Loucy (cell line): ENCODE results near the gene CYTH3.

ENCODE experiments used
- H2AFZ ChIP-seq: fragments of 200-600 bp; sonication (generic); 2 replicates; pipeline ENCODE4 v1.6.0; 2016; ENCODE audit warnings: antibody characterized with exemption, mild to moderate bottlenecking, low read length, moderate library complexity
- H3F3A ChIP-seq: fragments of 200-600 bp; 2 replicates; pipeline ENCODE4 v1.6.0; 2016; ENCODE audit warnings: antibody characterized with exemption, low read depth, mild to moderate bottlenecking
- H3K27me3 ChIP-seq: fragments of 200-600 bp; sonication (generic); 2 replicates; pipeline ENCODE4 v1.6.1; 2014; ENCODE audit warnings: low read length, mild to moderate bottlenecking; ENCODE audit not compliant: insufficient read depth, poor library complexity, severe bottlenecking
- H3K36me3 ChIP-seq: fragments of 200-600 bp; sonication (generic); 2 replicates; pipeline ENCODE4 v1.6.1; 2016; ENCODE audit warnings: low read length; ENCODE audit not compliant: insufficient read depth
- H3K4me1 ChIP-seq: fragments of 200-600 bp; sonication (generic); 2 replicates; pipeline ENCODE4 v1.5.1; 2014; ENCODE audit warnings: low read length, mild to moderate bottlenecking; ENCODE audit not compliant: insufficient read depth, poor library complexity, severe bottlenecking
- H3K4me2 ChIP-seq: fragments of 200-600 bp; sonication (generic); 2 replicates; pipeline ENCODE4 v1.6.0; 2014; ENCODE audit warnings: antibody characterized with exemption, low read length, low read depth, mild to moderate bottlenecking; ENCODE audit not compliant: poor library complexity, severe bottlenecking
- H3K4me3 ChIP-seq: fragments of 200-600 bp; sonication (generic); 2 replicates; pipeline ENCODE4 v1.5.1; 2014; ENCODE audit warnings: low read length, mild to moderate bottlenecking, mixed read lengths; ENCODE audit not compliant: poor library complexity, severe bottlenecking
- H3K79me2 ChIP-seq: fragments of 200-600 bp; sonication (generic); 2 replicates; pipeline ENCODE4 v1.6.1; 2014; ENCODE audit warnings: low read length; ENCODE audit not compliant: insufficient read depth
- H3K9ac ChIP-seq: fragments of 200-600 bp; sonication (generic); 2 replicates; pipeline ENCODE4 v1.6.0; 2014; ENCODE audit warnings: mild to moderate bottlenecking, low read depth, low read length, moderate library complexity; ENCODE audit not compliant: poor library complexity, severe bottlenecking
- H3K9me2 ChIP-seq: fragments of 200-600 bp; sonication (generic); replicated peaks from 2 replicates; pipeline ENCODE4 v1.6.1; 2016; ENCODE audit warnings: low read depth, low read length, mixed read lengths
- H3K9me3 ChIP-seq: fragments of 200-600 bp; sonication (generic); 2 replicates; pipeline ENCODE4 v1.6.1; 2014; ENCODE audit warnings: mild to moderate bottlenecking, antibody characterized with exemption, low read length, low read depth; ENCODE audit not compliant: insufficient read depth
- H4K20me1 ChIP-seq: fragments of 200-600 bp; sonication (generic); 2 replicates; pipeline ENCODE4 v1.6.0; 2014; ENCODE audit warnings: antibody characterized with exemption, low read length, mild to moderate bottlenecking; ENCODE audit not compliant: insufficient read depth, poor library complexity, severe bottlenecking
- EZH2phosphoT487 ChIP-seq: fragments of 200-600 bp; IDR thresholded peaks from 2 replicates; pipeline ENCODE4 v1.6.1; 2018; ENCODE audit warnings: antibody characterized with exemption, mild to moderate bottlenecking, moderate library complexity, borderline replicate concordance
- TF ChIP-seq, protein P1 (sequence below): fragments of 200-600 bp; sonication (generic); conservative IDR thresholded peaks from 2 replicates; pipeline ENCODE4 v1.5.1; 2014; ENCODE audit warnings: mild to moderate bottlenecking, antibody characterized with exemption, low read length

The CYTH3 gene

DNA sequence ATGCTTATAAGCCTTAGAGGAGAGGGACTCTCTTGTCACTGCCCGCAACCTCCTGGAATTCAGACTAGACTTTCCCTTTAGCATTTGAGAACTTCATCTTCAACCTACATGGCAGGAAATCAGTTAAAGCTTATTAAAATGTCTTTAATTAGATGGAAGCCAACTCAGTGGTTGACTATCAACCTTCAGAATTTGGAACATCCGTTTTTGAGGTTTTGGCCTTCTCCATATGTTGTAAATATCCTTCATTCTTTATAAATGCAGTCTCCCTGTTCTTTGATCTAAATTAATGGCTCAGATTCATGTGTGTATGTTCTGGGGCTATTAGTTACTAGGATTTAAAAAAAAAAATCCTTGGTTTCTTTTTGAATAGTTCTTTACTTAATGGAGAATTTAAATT, 156.2 kb downstream of the CYTH3 start:
- peaks cover 6% of the 10 kb centered on the region; the same call in 1 of the 2 replicates for H3K79me2 ChIP-seq
- no peaks in the 10 kb centered on the region for H3K9me3 ChIP-seq
- H3K4me3 ChIP-seq = no peak overlapping the region
- no peaks in the 10 kb centered on the region for H3F3A ChIP-seq
- no peaks in the 10 kb centered on the region for H3K9me2 ChIP-seq
- no peaks in the 10 kb centered on the region for H3K27me3 ChIP-seq
- peaks cover 69% of the 10 kb centered on the region for H3K36me3 ChIP-seq
- no peak for TF ChIP-seq EZH2phosphoT487
- TF ChIP-seq, protein P1, sequence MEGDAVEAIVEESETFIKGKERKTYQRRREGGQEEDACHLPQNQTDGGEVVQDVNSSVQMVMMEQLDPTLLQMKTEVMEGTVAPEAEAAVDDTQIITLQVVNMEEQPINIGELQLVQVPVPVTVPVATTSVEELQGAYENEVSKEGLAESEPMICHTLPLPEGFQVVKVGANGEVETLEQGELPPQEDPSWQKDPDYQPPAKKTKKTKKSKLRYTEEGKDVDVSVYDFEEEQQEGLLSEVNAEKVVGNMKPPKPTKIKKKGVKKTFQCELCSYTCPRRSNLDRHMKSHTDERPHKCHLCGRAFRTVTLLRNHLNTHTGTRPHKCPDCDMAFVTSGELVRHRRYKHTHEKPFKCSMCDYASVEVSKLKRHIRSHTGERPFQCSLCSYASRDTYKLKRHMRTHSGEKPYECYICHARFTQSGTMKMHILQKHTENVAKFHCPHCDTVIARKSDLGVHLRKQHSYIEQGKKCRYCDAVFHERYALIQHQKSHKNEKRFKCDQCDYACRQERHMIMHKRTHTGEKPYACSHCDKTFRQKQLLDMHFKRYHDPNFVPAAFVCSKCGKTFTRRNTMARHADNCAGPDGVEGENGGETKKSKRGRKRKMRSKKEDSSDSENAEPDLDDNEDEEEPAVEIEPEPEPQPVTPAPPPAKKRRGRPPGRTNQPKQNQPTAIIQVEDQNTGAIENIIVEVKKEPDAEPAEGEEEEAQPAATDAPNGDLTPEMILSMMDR = no peak
- H3K4me1 ChIP-seq = no peaks in the 10 kb centered on the region
- H4K20me1 ChIP-seq = no peaks in the 10 kb centered on the region
- no peak overlapping the region for H3K9ac ChIP-seq
- no peak overlapping the region for H2AFZ ChIP-seq
- H3K4me2 ChIP-seq = no peak overlapping the region
